HG03280 (cell line): ENCODE measurements around the gene CSTB.

Experiments used
- ATAC-seq: cut with Tn5 transposase; IDR thresholded peaks from one replicate; pipeline ENCODE4 v1.9.1; 2021; ENCODE audit warnings: mild to moderate bottlenecking, moderate library complexity; ENCODE audit not compliant: unreplicated experiment

The CSTB gene

DNA sequence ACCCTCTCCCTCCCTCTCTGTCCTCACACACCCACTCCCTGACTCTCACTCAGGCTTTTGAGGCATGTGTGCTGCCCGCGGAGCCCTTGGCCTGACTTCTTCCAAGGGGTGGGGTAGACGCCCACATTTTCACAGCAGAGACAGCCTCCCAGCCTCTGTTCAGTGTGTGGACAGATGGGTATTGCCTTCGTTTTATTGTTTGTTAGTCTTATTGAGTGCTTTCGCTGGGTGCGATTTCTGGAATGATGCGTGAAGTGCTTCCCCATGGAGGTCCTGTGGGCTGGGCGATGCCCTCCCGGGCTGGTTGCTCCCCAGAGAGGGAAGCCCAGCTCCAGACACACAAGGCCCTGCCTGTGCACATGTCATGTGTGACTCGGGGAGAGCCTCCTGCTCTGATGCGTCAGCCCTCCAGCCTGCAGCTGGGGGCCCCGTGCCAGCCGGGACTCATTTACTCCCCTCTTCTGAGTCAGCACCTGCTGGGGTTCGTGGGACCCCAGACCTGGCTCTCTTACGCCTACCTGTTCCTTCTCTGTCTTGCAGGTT is 42.5 kb downstream of the CSTB start:
- no peak for ATAC-seq

DNA sequence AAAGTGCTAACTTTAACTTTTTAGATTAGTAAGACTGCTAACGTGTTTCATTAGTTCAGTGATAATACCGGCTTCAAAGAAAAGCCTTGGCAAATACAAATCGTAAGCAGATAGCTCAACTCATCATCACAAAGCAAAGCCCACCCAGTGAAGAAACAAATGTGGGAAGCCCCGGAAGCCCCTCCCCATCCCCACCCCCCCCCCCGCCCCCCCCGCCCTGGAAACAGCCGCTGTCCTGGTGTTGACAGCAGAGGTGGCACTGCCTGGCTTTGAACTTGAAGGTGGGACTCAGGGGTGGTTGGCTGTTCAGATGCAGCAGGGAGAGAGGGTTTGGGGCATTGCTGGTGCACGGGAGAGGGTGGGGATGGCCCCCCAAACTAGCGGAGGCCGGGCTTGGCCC is 43.0 kb downstream of the CSTB start:
- ATAC-seq = no peak

DNA sequence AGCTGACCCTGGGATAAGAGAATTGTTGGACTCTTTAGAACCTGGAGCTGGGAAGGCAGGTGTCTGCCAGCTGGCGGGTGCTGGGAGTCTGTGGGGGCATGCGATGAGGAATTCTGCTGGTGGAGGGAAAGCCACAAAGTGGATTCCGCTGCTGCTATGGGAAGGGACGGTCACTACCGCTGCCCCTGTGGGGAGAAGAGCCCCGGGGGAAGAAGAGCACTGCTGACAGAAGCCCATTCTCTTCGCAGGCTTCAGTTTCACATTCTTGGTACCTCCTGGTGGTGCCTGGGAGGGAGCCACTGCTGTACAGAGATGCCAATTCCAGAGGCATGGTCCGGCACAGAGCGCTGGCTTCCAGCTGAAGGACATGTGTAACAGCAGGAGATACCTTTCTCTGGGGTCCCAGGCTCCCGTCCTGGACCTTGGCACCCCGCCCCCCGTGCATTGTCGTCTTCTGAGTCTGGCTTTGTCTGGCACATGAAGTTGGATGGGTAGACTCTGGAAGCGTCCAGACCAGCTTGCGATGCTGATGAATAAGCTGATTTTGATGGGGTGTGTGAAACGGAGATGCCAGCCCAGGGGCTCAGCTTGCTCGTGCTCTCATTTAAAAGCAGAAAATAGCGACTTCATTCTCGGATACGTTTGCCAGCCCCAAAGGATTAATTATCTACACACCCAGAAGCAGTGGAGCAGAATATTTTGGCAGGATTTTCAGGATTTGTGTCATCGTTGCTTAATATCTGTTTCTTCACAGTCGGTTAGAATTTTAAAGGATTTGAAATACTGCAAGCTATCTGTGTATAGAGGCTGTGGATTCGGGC is 44.0 kb downstream of the CSTB start:
- ATAC-seq = no peak

DNA sequence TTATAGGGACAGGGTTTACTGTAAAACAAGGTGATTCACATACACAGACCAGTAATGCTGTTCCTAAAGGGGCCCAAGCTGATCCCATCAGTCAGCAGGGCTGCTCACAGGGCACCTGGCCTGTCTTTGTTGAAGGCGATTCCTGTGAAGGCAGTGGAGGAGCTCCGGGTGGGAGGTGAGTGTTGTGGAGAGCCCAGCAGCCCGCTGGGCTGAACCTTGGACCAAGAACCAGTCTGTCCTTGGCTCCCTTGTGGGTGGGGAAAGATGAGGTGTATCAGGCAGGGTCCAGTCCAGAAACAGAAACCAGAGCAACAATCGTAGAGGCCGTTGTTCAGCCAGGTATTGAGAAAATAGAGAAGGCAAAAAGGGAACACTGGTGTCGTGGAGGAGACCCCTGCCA is 44.6 kb downstream of the CSTB start:
- ATAC-seq = no peak

DNA sequence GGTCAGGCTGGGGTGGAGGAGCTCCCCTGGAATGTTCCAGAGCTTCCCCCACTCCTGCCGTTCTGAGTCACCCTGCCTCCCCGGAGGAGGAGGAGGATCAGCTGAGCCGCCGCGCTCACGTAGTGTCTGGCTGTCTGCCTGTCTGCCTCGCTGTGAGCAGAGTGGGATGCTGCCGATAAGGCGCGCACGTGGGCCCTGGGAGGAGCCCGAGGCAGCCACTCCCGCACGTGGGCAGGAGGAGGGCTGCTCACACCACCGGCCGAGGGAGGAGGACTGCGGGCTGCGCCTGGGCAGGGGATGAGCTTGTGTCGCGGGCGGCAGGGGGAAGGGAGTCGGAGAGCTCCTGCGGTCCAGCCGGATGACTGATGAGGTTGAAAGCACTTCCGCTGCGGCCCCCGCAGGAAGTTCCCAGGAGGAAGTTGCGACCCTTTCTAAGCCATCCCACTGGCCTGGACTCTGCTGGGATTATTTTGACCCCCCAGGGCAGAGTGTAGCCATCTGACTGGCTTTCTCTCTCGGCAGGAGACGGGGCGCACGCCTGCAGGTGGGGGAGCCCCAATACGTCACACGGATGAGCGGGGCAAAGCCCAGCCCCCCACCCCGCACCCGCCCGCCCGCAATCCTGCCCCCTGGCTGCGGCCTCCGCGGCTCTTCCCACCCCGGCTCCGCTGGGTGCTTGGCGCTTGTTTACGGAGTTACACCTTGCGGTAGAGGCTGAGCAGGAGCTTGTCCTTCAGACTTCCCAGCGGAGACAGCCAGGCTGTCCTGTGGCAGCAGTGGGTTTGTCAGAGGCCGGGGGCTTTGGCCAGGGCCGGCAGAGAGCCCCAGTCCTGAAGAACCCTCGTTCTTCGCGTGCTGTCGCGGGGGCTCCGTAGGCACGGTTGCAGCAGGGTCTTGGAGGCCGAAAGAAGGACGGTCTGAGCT is 47.4 kb downstream of the CSTB start:
- peak; percentile 61 for ATAC-seq

DNA sequence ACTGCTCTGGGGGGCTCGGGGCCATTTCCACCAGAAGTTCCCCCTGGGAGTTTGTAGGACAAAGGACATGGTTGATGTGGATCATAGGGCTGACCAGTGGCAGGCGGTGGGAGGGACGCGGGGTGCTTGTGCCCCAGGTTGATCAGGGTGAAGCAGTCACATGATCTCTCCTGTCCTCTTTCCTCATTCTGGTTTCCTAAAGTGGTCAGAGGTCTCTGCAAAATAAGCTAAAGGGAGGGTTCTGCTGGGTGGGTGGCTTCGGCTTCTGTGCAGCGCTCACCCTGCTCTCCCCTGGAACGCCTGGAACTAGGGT is 48.0 kb downstream of the CSTB start:
- peak; percentile 6 for ATAC-seq

DNA sequence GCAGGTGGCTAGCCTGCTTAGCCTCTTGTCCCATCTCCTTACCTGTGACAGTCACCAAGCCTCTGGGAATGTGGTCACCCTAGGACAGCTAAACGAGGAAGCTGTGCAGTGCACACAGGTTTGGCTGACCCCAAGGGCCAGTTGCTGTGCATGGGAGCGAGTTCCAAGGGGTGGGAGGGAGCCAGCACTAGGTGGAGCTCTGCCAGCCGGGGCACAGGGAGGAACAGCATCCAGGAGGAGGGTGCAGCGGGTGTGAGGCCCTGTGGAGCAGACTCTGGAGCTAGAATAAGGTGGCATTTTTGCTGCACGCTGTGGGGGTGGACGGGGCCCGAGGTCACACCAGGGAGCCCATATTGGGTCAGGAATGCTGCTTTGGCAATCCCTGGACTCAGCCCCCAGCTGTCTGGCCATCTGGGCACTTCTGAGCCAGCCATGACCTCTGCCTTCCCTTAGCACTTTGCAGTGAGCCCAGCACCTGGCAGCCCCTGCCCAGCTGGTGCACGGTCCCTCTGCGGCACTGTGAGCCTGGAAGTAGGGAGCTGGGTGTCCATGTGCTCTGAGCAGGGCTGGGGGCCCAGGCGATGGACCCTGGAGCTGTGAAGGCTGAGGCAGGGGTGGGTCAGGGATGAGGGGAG is 48.5 kb downstream of the CSTB start:
- ATAC-seq = no peak

DNA sequence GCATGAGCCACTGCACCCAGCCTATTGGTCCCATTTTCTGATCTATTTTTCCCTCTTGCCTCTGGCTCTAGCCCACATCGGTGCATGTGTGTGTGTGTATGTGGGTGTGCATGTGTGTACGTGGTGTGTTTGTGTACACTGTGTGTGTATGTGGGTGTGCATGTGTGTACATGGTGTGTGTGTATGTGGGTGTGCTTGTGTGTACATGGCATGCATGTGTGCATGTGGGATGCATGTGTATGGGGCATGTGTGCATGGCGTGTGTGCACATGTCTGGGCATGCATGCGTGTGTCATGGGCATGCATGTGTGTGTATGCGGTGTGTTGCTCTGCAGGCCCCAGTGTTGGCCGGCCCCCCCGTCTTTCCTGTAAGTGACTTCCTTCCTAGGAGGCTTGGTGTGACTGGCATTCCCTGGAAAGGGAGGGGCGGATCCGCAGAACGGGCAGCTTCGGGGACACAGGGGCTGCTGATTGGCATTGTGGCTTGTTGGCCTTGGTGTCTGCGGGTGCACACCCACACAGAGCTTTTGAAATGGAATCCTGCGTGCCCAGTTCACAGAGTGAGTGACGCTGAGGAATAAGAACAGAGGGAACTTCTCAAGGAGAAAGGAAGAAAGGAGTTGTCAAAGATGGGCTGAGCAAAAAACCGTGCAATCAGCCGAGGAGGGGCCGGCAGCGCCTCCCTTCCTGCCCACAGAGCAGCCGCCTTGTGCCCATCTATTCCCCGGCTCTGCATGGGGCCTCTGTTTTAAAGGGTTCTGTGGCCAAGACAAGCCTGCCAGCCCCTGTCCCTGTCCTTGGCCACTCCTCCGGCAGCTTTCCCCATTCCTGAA is 49.2 kb downstream of the CSTB start:
- ATAC-seq = no peak
